NCI-H510A (cell line): ENCODE results near the gene MYH16.
"Not testable (repeated sequence)": the region's sequence is repeated elsewhere in the genome, so short reads cannot be mapped to it uniquely, and the experiment has no call there.

ENCODE experiments used
- DNase-seq: peaks from one replicate; lab custom pipeline; 2025; lab: John Stamatoyannopoulos, UW

MYH16 gene

GRCh38 chr7:99355098-99355497 is 82.5 kb downstream of the MYH16 start:
- no peak for DNase-seq

- DNase-seq = no peak
Observed at GRCh38 chr7:99357701-99358490, 85.3 kb downstream of the MYH16 start.

- DNase-seq = not testable (repeated sequence)
Observed at GRCh38 chr7:99358521-99358920, 85.9 kb downstream of the MYH16 start.

- no peak for DNase-seq
Observed at GRCh38 chr7:99359465-99360154, 87.0 kb downstream of the MYH16 start.
